ENCODE measurements around the gene CYBA. TPM values are rescaled to one million over a fixed set of nuclear protein-coding genes. Genes with fewer than 3 reads are reported as not detected.

The CYBA gene
- total RNA-seq, 1 donor from 2014 or later = 116 TPM

- Mint-ChIP-seq H3K4me3 (no peak overlapping the region), H3K27me3 (ENCODE audit: low read depth) (no peaks in the 10 kb centered on the region), H3K27ac (no peak overlapping the region), H3K4me1 (no peaks in the 10 kb centered on the region), H3K9me3 (no peaks in the 10 kb centered on the region), H3K36me3 (peaks cover 9% of the 10 kb centered on the region)
- no peak for DNase-seq (ENCODE audit: low spot score in 2 of 2, unreplicated experiment in 2 of 2)
- TF ChIP-seq CTCF (IDR thresholded peaks at IDR 0.05; ENCODE audit: unreplicated experiment) = no peak
These were observed 28.0 kb downstream of the CYBA start for GRCh38 chr16:88622866-88623265.

- Mint-ChIP-seq H3K36me3 (peaks cover 5% of the 10 kb centered on the region), H3K9me3 (no peaks in the 10 kb centered on the region), H3K27me3 (ENCODE audit: low read depth) (no peaks in the 10 kb centered on the region), H3K27ac (no peak overlapping the region), H3K4me3 (no peak overlapping the region), H3K4me1 (no peaks in the 10 kb centered on the region)
- no peak for DNase-seq (ENCODE audit: low spot score in 2 of 2, unreplicated experiment in 2 of 2)
- TF ChIP-seq CTCF (IDR thresholded peaks at IDR 0.05; ENCODE audit: unreplicated experiment) = no peak
These were observed 28.7 kb downstream of the CYBA start for GRCh38 chr16:88622125-88622524.

GRCh38 chr16:88619859-88620815 is 30.7 kb downstream of the CYBA start:
- H3K36me3 Mint-ChIP-seq = peaks cover 5% of the 10 kb centered on the region
- TF ChIP-seq CTCF (IDR thresholded peaks at IDR 0.05; ENCODE audit: unreplicated experiment) = no peak
- no peak for DNase-seq (ENCODE audit: low spot score in 2 of 2, unreplicated experiment in 2 of 2)
- no peak overlapping the region for H3K4me3 Mint-ChIP-seq
- no peaks in the 10 kb centered on the region for H3K9me3 Mint-ChIP-seq
- H3K27me3 Mint-ChIP-seq (ENCODE audit: low read depth) = no peaks in the 10 kb centered on the region
- H3K27ac Mint-ChIP-seq = no peak overlapping the region
- no peaks in the 10 kb centered on the region for H3K4me1 Mint-ChIP-seq

- Mint-ChIP-seq H3K4me3 (no peak overlapping the region), H3K4me1 (no peaks in the 10 kb centered on the region), H3K27ac (no peak overlapping the region), H3K36me3 (peaks cover 5% of the 10 kb centered on the region), H3K27me3 (ENCODE audit: low read depth) (no peaks in the 10 kb centered on the region), H3K9me3 (no peaks in the 10 kb centered on the region)
- no peak for TF ChIP-seq CTCF (IDR thresholded peaks at IDR 0.05; ENCODE audit: unreplicated experiment)
- DNase-seq (ENCODE audit: low spot score in 2 of 2, unreplicated experiment in 2 of 2) = no peak
These were observed 31.7 kb downstream of the CYBA start for GRCh38 chr16:88618956-88619667.

- Mint-ChIP-seq H3K27me3 (ENCODE audit: low read depth) (no peaks in the 10 kb centered on the region), H3K4me3 (no peak overlapping the region), H3K27ac (no peak overlapping the region), H3K4me1 (no peaks in the 10 kb centered on the region), H3K36me3 (peaks cover 5% of the 10 kb centered on the region), H3K9me3 (no peaks in the 10 kb centered on the region)
- no peak for DNase-seq (ENCODE audit: low spot score in 2 of 2, unreplicated experiment in 2 of 2)
- no peak for TF ChIP-seq CTCF (IDR thresholded peaks at IDR 0.05; ENCODE audit: unreplicated experiment)
These were observed 32.5 kb downstream of the CYBA start for GRCh38 chr16:88618182-88618955.
